ENCODE results near the gene GRID2.

DNA sequence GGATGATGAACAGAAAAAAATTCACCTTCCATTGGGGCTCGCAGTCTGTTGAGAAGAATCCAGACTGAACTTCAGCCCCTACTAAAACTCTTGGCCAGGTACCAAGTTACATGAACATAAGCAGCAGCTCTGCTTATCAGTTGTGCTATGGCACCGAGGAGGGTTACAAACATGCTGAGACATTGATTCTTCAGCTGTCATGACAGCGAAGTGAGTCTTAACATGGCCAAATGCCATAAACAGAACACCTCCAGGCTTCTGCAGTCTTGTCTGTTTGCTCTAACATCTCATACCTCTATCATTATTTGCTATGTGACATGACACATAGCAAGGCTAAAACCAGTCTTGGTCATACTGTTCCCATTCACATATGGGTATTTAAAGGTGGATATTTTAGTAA lies 521.5 kb downstream of the GRID2 start:
- TF ChIP-seq, protein P1, sequence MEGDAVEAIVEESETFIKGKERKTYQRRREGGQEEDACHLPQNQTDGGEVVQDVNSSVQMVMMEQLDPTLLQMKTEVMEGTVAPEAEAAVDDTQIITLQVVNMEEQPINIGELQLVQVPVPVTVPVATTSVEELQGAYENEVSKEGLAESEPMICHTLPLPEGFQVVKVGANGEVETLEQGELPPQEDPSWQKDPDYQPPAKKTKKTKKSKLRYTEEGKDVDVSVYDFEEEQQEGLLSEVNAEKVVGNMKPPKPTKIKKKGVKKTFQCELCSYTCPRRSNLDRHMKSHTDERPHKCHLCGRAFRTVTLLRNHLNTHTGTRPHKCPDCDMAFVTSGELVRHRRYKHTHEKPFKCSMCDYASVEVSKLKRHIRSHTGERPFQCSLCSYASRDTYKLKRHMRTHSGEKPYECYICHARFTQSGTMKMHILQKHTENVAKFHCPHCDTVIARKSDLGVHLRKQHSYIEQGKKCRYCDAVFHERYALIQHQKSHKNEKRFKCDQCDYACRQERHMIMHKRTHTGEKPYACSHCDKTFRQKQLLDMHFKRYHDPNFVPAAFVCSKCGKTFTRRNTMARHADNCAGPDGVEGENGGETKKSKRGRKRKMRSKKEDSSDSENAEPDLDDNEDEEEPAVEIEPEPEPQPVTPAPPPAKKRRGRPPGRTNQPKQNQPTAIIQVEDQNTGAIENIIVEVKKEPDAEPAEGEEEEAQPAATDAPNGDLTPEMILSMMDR (conservative IDR thresholded peaks at IDR 0.05; ENCODE audit: low read depth, low read length), result no peak
- TF ChIP-seq ELK1 (IDR thresholded peaks at IDR 0.05; ENCODE audit: borderline replicate concordance, low read depth, low read length) (no peak), POLR2A (IDR thresholded peaks at IDR 0.05; ENCODE audit: low read depth, low read length) (no peak), CHD1 (IDR thresholded peaks at IDR 0.05; ENCODE audit: low read depth, low read length) (no peak), MAZ (IDR thresholded peaks at IDR 0.05; ENCODE audit: borderline replicate concordance, low read depth, low read length) (no peak), RAD21 (IDR thresholded peaks at IDR 0.05; ENCODE audit: low read length) (no peak), RFX5 (IDR thresholded peaks at IDR 0.05; ENCODE audit: low read depth, low read length) (no peak), RCOR1 (IDR thresholded peaks at IDR 0.05; ENCODE audit: insufficient replicate concordance, low read length) (no peak), SMC3 (IDR thresholded peaks at IDR 0.05; ENCODE audit: low read depth, low read length) (no peak)
- TF ChIP-seq, protein P2, sequence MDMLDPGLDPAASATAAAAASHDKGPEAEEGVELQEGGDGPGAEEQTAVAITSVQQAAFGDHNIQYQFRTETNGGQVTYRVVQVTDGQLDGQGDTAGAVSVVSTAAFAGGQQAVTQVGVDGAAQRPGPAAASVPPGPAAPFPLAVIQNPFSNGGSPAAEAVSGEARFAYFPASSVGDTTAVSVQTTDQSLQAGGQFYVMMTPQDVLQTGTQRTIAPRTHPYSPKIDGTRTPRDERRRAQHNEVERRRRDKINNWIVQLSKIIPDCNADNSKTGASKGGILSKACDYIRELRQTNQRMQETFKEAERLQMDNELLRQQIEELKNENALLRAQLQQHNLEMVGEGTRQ (IDR thresholded peaks at IDR 0.05; ENCODE audit: low read depth, low read length), result no peak
